Astrocyte (in vitro differentiated cells and primary cell): ENCODE data around the gene MFSD11. TPM values are rescaled to one million over a fixed set of nuclear protein-coding genes. Genes with fewer than 3 reads are reported as not detected.

Experiments
- DNase-seq: peaks from one replicate; pipeline ENCODE4 v3.0.0-alpha.2; 2010; ENCODE audit warnings: low read depth
- FAIRE-seq: peaks from 2 replicates; lab custom pipeline; 2011; peaks lifted over from hg19 to GRCh38; lab: Jason Lieb, UNC
- H2AFZ ChIP-seq: 2 replicates; pipeline ENCODE4 v1.6.0; 2012; ENCODE audit warnings: low read depth, low read length, inconsistent platforms
- H3K27ac ChIP-seq: 2 replicates; pipeline ENCODE4 v1.5.1; 2011; ENCODE audit warnings: low read depth, low read length, inconsistent platforms
- H3K27me3 ChIP-seq: 2 replicates; pipeline ENCODE4 v1.6.0; 2011; ENCODE audit warnings: low read length, inconsistent platforms; ENCODE audit not compliant: insufficient read depth
- H3K36me3 ChIP-seq: 2 replicates; pipeline ENCODE4 v1.5.1; 2011; ENCODE audit warnings: low read length, inconsistent platforms; ENCODE audit not compliant: insufficient read depth
- H3K4me1 ChIP-seq: 2 replicates; pipeline ENCODE4 v1.5.1; 2011; ENCODE audit warnings: low read length, inconsistent platforms; ENCODE audit not compliant: insufficient read depth
- H3K4me2 ChIP-seq: 2 replicates; pipeline ENCODE4 v1.6.0; 2012; ENCODE audit warnings: low read length, inconsistent platforms
- H3K4me3 ChIP-seq: 2 replicates; pipeline ENCODE4 v1.5.1; 2011; ENCODE audit warnings: low read depth, mild to moderate bottlenecking, low read length, inconsistent platforms; ENCODE audit not compliant: insufficient read depth
- H3K79me2 ChIP-seq: 2 replicates; pipeline ENCODE4 v1.6.0; 2012; ENCODE audit warnings: mild to moderate bottlenecking, low read length, inconsistent platforms; ENCODE audit not compliant: insufficient read depth
- H3K9ac ChIP-seq: 2 replicates; pipeline ENCODE4 v1.6.0; 2012; ENCODE audit warnings: mild to moderate bottlenecking, low read length, inconsistent platforms
- H3K9me3 ChIP-seq: 2 replicates; pipeline ENCODE4 v1.5.1; 2012; ENCODE audit warnings: low read depth, mild to moderate bottlenecking, low read length, inconsistent platforms; ENCODE audit not compliant: insufficient read depth
- H4K20me1 ChIP-seq: 2 replicates; pipeline ENCODE4 v1.6.0; 2012; ENCODE audit warnings: low read length, inconsistent platforms; ENCODE audit not compliant: insufficient read depth
- H3K27ac Mint-ChIP-seq: one replicate; pipeline ENCODE4 v1.8.0; 2021; ENCODE audit warnings: mild to moderate bottlenecking, mixed read lengths; ENCODE audit not compliant: unreplicated experiment
- H3K27me3 Mint-ChIP-seq: one replicate; pipeline ENCODE4 v1.8.0; 2021; ENCODE audit warnings: low read depth, mixed read lengths; ENCODE audit not compliant: unreplicated experiment
- H3K36me3 Mint-ChIP-seq: one replicate; pipeline ENCODE4 v1.8.0; 2021; ENCODE audit warnings: low read depth, mixed read lengths; ENCODE audit not compliant: unreplicated experiment
- H3K4me1 Mint-ChIP-seq: one replicate; pipeline ENCODE4 v1.8.0; 2021; ENCODE audit warnings: low read depth, mixed read lengths; ENCODE audit not compliant: unreplicated experiment
- H3K4me3 Mint-ChIP-seq: one replicate; pipeline ENCODE4 v1.8.0; 2021; ENCODE audit warnings: mild to moderate bottlenecking, moderate library complexity, mixed read lengths; ENCODE audit not compliant: unreplicated experiment
- H3K9me3 Mint-ChIP-seq: one replicate; pipeline ENCODE4 v1.8.0; 2021; ENCODE audit warnings: mild to moderate bottlenecking, mixed read lengths; ENCODE audit not compliant: unreplicated experiment
- EZH2 ChIP-seq: IDR thresholded peaks from 2 replicates; pipeline ENCODE4 v1.6.1; 2012; ENCODE audit warnings: mild to moderate bottlenecking, low read length, inconsistent platforms; ENCODE audit not compliant: insufficient read depth
- total RNA-seq: library from RNA; stranded (reverse); gene quantifications from 2 replicates; pipeline ENCODE4 v1.2.1, GENCODE V29; 2021
- TF ChIP-seq, protein P1 (sequence below): IDR thresholded peaks from 2 replicates; pipeline ENCODE4 v1.5.1; 2011; ENCODE audit warnings: low read depth, mild to moderate bottlenecking, inconsistent platforms, low read length, moderate library complexity; ENCODE audit not compliant: insufficient read depth

MFSD11 gene
- total RNA-seq, 1 donor from 2014 or later = 20.9 TPM

DNA sequence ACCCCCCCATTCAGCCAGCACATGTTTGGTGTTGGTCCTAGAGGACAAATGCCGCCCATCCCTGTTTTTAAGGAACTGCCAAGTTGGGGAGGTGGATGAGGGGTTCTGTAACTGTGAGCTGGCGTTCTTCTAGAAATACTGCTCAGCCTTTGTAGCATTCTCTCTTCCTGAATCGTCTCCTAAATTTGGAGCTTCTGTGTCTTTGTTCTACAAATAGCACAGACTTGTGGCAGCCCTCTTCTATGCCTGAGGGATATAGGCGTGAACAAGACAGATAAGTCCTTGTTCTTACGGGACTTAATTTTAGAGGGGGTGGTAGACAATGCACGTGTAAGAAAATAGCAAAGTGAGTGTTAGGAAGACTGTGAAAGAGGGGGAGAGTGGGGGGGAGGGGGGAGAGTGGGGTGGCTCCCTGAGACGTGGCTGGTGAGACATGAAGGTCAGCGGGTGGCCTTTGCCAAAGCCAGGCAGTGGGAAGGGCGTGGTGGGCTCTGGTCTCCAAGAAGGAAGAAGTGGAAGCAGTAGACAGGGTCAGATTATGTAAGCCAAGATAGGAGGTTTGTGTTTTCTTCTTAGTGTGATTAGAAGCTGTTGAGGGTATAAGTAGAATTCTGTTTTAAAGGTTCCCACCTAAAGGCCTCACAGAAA, 9.9 kb downstream of the MFSD11 start:
- no peaks in the 10 kb centered on the region for H3K4me1 Mint-ChIP-seq
- no peak overlapping the region for H3K27ac ChIP-seq
- no peak overlapping the region for H3K9ac ChIP-seq
- no peaks in the 10 kb centered on the region for H3K4me1 ChIP-seq
- no peak for TF ChIP-seq EZH2
- TF ChIP-seq, protein P1, sequence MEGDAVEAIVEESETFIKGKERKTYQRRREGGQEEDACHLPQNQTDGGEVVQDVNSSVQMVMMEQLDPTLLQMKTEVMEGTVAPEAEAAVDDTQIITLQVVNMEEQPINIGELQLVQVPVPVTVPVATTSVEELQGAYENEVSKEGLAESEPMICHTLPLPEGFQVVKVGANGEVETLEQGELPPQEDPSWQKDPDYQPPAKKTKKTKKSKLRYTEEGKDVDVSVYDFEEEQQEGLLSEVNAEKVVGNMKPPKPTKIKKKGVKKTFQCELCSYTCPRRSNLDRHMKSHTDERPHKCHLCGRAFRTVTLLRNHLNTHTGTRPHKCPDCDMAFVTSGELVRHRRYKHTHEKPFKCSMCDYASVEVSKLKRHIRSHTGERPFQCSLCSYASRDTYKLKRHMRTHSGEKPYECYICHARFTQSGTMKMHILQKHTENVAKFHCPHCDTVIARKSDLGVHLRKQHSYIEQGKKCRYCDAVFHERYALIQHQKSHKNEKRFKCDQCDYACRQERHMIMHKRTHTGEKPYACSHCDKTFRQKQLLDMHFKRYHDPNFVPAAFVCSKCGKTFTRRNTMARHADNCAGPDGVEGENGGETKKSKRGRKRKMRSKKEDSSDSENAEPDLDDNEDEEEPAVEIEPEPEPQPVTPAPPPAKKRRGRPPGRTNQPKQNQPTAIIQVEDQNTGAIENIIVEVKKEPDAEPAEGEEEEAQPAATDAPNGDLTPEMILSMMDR = no peak
- H3K9me3 Mint-ChIP-seq = peaks cover 7% of the 10 kb centered on the region
- no peaks in the 10 kb centered on the region for H3K9me3 ChIP-seq
- H3K4me2 ChIP-seq = no peak overlapping the region
- no peak overlapping the region for H2AFZ ChIP-seq
- no peaks in the 10 kb centered on the region for H3K79me2 ChIP-seq
- no peak for FAIRE-seq
- H4K20me1 ChIP-seq = no peaks in the 10 kb centered on the region
- peaks cover 12% of the 10 kb centered on the region for H3K36me3 ChIP-seq
- H3K27me3 ChIP-seq = no peaks in the 10 kb centered on the region
- no peak for DNase-seq
- H3K4me3 Mint-ChIP-seq = no peak overlapping the region
- peaks cover 35% of the 10 kb centered on the region for H3K36me3 Mint-ChIP-seq
- H3K27ac Mint-ChIP-seq = no peak overlapping the region
- H3K4me3 ChIP-seq = no peak overlapping the region
- H3K27me3 Mint-ChIP-seq = no peaks in the 10 kb centered on the region

DNA sequence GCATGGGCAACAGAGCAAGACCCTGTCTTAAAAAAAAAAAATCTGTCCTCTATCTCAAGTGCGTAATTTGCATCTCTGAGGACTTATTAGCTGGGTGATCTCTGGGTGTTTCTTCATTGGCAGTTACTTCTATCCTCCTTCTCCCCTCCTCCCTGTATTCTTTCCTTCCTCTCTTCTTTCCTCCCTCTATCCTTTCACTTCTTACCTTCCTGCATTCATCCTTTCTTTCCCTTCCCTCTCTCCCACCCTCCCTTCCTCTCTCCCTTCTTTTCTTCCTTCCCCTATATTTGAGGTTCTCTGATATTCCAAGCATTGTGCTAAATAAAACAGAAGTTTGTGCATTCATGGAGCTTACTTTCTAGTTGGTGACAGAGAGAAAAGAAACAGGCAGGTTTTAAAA, 10.7 kb downstream of the MFSD11 start:
- no peaks in the 10 kb centered on the region for H3K4me1 Mint-ChIP-seq
- H3K36me3 Mint-ChIP-seq = peaks cover 37% of the 10 kb centered on the region
- TF ChIP-seq, protein P1 = no peak
- no peak for TF ChIP-seq EZH2

DNA sequence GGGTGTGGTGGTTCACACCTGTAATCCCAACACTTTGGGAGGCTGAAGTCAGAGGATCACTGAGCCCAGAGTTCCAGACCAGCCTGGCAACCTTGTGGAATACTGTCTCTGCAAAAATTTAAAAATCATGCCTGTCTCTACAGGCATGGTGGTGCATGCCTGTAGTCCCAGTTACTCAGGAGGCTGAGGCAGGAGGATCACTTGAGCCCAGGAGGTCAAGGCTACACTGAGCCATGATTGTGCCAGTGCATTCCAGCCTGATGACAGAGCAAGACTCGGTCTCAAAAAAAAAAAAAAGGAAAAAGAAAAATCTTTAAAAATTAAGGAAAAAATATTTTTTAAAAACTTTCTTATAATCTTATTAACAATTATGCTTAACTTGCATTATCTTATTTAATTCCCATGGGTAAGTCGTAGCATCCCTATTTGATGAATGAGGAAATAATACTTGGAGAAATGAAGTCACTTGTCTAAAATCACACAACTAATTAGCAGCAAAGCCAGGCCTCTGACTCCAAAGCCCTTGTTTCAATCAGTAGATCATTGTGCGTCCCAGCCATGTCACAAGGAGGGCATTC, 13.6 kb downstream of the MFSD11 start:
- Histone ChIP-seq H3K4me3 (no peak overlapping the region), H3K9ac (no peak overlapping the region), H4K20me1 (no peaks in the 10 kb centered on the region), H2AFZ (no peak overlapping the region), H3K27me3 (no peaks in the 10 kb centered on the region), H3K36me3 (no peaks in the 10 kb centered on the region), H3K27ac (no peak overlapping the region), H3K4me2 (no peak overlapping the region), H3K9me3 (no peaks in the 10 kb centered on the region), H3K79me2 (no peaks in the 10 kb centered on the region), H3K4me1 (no peaks in the 10 kb centered on the region)
- DNase-seq = no peak
- H3K27ac Mint-ChIP-seq = no peak overlapping the region
- H3K27me3 Mint-ChIP-seq = no peaks in the 10 kb centered on the region
- H3K9me3 Mint-ChIP-seq = no peaks in the 10 kb centered on the region
- peaks cover 21% of the 10 kb centered on the region for H3K36me3 Mint-ChIP-seq
- H3K4me1 Mint-ChIP-seq = peaks cover 2% of the 10 kb centered on the region
- FAIRE-seq = no peak
- no peak for TF ChIP-seq EZH2
- TF ChIP-seq, protein P1 = no peak
- no peak overlapping the region for H3K4me3 Mint-ChIP-seq

More for the DNA sequence above, 10.7 kb downstream of the MFSD11 start:
- Mint-ChIP-seq H3K27ac (no peak overlapping the region), H3K27me3 (no peaks in the 10 kb centered on the region), H3K9me3 (peaks cover 7% of the 10 kb centered on the region), H3K4me3 (no peak overlapping the region)
- Histone ChIP-seq H3K36me3 (peaks cover 12% of the 10 kb centered on the region), H3K4me3 (no peak overlapping the region), H3K27ac (no peak overlapping the region), H3K4me2 (no peak overlapping the region), H3K9me3 (no peaks in the 10 kb centered on the region), H3K9ac (no peak overlapping the region), H4K20me1 (no peaks in the 10 kb centered on the region), H3K4me1 (no peaks in the 10 kb centered on the region), H3K27me3 (no peaks in the 10 kb centered on the region), H2AFZ (no peak overlapping the region), H3K79me2 (no peaks in the 10 kb centered on the region)
- no peak for DNase-seq
- no peak for FAIRE-seq
